Ecto neural progenitor cell (in vitro differentiated cells): ENCODE results near the gene AFF1.
"Not testable (repeated sequence)": the region's sequence is repeated elsewhere in the genome, so short reads cannot be mapped to it uniquely, and the experiment has no call there.

ENCODE experiments used
- DNase-seq: peaks from one replicate; pipeline ENCODE4 v3.0.0-alpha.2; 2018; ENCODE audit warnings: low spot score

AFF1 gene

DNA sequence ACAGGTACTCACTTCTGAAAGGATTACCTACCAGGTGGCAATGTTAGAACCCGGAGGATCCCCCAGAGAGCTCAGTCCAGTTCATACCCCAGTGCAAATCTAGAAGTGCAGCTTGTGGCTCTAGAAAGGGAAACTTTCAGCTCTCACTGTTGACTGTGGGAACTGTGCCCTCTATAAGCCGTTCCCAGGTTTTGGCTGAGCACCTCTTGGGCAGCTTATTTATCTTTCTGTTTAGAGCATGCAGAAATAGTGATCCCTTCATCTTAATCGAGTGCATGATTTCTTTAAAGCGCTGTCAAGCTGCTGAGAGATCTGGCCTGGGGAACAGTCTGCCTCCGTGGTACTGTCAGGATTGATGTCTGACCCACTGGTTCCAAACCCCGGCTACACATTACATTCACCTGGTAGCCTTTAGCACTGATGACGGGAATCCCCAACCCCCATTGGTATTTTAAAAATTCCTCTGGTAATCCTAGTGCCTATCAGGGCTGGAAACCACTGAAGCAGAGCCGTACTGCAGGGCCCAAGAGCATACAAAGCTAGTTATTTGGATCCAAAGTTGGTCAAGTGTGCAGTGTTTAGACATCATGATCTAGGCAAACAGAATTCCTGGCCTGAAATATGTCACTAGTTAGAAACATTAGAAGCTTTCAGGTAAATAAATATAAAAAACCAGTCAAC, 182.4 kb downstream of the AFF1 start:
- no peak for DNase-seq

DNA sequence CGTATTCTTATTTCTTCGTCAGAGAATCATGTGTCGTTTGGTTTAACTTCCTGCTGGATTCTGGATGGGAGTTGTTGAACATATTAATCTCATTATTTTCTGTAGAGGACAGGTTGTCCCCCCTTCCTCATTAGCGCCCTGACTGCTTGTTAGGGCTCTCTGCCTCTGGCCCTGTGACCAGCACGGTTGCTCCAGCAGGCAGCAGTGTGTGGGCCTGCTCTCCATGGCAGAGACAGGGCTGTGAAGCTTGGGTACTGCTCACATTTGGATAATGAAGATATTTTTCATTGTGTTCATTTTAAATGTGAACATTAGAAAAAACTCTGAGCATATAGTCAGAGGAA, 182.9 kb downstream of the AFF1 start:
- DNase-seq, result no peak

DNA sequence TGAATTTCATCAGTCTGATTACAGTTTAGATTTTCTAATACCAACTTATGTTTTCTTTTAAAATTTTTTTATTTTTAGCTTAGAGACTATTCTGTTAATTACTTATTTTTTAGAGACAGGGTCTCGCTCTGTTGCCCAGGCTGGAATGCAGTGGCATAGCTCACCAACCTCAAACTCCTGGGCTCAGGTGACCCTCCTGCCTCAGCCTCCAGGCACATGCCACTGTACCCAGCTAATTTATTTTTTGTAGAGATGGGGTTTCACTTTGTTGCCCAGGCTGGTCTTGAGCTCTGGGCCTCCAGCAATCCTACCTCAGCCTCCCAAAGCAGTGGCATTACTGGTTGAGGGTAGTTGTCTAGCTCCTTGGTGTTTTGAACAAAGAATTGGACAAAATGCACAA, 183.6 kb downstream of the AFF1 start:
- DNase-seq, result no peak

DNA sequence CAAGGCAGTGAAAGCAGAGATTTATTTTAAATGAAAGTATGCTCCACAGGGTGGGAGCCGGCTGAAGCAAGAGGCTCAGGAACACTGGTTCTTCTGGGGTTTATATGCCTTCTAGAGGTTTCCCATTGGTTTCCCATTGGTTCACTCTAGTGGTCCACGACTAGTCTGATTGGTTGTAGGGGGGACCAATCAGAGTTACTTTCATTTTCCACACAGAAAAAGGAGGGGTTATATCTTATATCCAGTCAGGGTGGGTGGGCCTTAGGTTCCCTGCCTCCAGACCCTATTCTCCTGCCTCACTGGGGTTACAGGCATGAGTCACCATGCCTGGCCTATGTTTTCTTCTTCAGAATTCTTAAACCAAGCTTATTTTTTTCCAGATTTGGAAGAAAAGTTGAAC, 184.0 kb downstream of the AFF1 start:
- DNase-seq, result no peak

DNA sequence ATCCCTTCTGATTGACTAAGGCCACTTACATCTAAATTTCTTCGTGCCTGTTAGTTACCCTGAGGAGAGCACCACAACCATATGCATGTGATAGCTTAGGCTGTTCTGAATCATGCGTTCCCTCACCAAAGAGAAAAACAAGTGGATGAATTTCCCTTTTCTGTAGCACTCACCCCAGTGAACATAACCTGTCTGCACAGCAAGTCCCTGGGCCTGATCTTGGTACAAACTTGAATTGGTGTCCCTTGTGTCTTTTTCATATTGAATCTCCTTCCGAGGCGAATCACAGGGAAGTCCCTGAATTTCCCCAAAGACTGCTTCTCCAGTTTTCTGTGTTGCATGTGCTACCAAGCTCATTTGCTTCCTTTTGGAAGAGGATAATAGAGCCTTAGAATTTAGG, 185.2 kb downstream of the AFF1 start:
- no peak for DNase-seq

DNA sequence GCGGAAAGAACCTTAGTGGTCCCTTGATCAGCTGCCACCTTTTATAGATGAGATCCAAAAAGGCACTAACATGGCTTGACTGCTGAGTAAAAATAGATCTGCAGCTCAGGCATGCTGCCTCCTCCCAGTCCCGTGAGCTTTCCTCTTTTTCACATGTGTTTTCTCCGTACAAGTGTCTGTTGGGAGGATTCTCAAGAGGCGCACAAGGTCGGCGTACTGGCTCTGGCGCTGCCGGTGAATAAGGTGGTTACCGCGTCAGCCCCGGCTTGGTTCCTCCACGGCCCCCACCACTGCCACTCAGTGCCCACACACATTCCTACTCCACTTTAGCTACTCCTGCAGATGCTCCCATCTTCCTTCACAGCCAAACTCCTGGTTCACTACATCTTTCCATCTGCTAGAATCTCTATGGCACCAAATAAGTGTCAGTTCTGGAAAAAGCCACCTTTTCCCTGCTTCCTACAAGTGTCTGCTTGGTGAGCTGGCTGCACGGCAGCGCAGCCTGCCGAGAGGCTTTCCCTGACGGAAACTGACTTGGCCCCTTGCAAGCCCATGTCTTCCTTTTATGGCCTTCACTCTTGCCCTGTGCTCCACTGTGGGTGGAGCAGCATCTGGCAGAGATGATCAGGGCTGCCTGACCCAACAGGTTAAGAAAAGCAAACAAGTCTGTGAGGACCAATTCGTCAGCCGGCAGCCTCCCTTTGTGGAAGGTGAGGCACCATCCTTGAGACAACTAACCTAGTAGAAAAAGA, 185.8 kb downstream of the AFF1 start:
- no peak for DNase-seq

DNA sequence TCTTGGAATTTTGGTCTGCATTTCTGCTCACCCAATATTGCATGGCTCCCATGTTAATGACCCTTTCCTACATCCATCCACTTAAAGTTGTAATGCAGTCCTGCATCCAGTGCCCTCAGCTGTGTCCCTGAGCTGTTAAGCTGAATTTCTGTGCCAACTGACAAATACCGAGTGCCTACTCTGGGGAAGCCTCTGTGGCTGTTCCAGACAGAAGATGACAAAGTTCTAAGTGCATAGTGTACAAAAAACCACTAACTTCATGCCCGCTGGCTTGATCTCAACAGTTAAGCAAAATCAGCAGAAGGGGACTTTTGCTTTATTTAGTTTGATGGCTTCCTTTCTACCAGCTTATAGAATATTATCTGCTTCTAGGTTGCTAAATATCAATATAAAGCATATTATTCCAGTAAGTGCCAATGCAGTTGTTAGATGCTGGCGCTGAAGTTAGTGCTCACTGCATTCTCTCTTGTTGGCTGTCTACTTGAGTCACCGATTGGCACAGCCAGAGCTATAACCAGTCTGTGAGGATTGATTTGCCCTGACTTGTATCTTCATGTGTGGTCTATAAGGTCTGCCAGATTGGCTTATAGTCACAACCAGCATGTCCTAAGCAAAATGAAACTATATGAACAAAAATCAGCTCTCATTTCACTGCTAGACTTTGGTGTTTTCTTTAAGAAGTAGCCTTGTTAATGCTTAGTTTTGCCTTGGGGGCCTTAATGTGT, 186.7 kb downstream of the AFF1 start:
- no peak for DNase-seq

DNA sequence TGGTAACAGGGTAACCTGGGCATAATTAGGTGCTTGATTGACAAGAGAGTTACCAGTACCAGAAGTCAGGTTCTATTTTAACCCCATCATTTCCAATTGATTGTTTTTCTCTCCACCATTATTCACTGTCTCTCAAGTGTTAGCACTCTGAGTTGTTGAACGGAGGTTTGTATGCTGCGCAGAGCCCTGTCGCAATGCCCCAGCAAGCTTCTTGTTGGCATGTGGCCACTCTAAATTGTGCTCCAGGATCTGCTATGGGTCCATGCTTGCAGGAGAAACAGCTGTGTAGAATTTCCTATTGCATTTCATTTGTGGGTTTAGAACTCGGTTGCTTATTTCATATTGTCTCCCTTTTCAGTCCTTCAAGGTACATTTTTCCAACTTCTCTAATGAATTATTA, 187.4 kb downstream of the AFF1 start:
- no peak for DNase-seq

DNA sequence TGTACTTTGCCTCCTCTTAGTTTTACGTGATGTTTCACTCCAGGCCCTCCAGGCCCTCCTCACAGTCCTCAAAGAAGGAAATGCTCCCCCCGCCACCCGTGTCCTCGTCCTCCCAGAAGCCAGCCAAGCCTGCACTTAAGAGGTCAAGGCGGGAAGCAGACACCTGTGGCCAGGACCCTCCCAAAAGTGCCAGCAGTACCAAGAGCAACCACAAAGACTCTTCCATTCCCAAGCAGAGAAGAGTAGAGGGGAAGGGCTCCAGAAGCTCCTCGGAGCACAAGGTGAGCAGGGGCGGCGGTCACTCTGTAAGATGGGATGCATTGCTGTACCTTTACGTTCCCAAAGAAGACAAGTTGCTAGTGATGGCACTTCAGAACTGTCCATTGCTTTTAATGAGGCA, 191.2 kb downstream of the AFF1 start:
- DNase-seq, result no peak

DNA sequence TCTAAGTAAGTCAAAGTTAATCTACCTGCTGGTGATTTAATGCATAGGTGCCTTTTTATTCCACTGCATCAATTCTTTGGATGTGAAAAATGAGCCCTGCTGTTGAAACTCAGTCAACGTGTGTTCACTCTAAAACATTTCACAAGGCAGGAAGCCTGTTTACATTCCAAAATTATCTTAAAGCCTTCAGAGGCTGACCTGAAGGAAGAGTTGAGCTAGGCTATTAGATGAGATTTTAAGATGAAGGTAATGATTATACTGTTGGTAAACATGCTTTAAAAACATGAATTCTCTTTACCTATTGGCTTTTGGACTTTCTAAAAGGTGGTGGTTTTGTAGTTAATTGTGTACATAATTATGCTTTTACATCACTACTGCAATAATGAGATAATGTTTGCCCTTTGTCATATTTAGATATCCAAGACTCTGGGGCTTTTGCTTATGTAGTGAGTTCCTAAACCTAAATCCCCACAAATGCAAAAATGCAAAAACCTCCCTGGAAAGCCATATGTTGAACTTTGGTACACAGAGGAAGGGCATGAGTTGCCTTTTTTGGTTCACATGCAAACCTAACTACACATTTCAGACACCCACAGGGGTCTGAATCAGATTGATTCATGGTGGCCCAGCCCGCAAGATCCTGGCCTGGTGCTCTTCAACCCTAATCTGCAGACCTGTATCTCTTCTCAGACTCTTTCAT, 193.3 kb downstream of the AFF1 start:
- no peak for DNase-seq

DNA sequence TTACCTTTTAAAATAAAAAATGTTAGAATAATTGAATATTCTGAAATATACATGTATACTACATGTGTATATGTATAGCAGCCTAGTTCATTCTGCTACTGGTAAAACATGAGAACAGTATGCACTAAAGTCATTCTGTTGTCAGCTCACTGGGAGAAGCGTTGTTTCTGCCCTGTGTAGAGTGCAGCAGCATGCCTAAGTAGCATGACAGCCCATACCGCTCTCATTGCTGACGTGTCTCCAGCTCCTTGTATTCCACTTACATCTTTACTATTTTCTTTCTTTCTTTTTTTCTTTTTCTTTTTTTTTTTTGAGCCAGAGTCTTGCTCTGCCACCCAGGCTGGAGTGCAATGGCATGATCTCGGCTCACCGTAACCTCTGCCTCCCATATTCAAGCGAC, 194.9 kb downstream of the AFF1 start:
- DNase-seq, result no peak

DNA sequence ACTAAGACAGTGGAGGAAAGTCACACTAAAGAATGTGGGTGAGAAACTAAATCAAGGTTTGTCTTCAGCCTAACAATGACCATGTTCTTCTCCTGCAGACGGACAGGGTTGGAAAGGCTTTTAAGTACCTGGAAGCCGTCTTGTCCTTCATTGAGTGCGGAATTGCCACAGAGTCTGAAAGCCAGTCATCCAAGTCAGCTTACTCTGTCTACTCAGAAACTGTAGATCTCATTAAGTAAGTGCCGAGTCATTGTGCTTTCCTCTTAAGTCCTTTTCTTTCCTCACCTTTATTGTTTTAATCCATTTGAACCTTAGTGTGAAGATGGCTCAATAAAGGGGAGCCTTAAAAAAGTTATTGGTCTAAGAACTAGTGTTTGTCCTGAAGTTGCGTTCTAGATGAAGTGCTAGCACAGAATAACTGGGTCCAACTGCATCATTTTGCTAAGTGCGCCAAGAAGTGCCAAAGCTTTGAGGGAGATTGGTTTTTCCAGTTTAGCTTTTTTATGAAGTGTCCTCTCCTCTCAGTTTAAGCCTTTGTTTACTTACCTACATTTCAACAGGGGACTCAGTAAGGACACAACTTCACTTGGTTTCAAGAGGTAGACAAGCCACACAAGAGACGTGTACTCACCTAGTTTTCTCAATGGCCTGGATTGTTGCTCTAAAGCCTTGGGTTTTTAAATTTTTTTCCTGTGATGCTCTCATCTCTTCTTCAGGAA, 196.3 kb downstream of the AFF1 start:
- no peak for DNase-seq

DNA sequence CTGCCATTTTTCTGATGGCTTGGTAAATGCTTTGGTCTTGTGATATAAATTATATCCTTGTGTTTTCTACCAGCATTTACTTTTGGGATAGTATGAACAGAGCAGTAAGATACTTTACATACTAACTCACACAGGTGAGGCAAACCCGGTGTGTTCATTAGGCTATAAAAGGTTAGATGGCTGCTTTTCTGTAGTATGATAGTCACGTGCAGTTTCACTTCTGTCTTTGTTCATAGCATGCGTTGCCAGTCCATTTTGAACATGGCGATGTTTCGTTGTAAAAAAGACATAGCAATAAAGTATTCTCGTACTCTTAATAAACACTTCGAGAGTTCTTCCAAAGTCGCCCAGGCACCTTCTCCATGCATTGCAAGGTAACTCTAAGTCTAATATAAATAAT, 197.2 kb downstream of the AFF1 start:
- DNase-seq, result no peak

DNA sequence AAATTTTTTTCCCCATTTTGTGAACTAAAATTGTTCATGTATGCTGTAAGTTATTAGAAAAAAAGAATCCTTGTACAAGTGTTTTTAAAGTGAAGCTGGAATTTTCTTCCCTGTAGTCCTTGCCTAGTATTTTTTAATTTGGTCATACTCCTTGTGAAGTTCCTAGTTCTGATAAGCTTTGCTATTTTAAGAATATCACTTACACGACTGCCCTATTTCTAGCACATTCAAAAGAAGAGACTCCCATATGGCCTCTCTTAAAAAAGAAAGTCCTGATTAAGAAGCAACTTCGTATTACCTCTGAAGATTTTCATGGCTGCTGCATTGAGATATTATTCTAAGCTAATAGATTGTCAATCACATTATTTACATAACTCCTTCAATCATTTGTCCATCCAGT, 198.4 kb downstream of the AFF1 start:
- DNase-seq, result no peak

DNA sequence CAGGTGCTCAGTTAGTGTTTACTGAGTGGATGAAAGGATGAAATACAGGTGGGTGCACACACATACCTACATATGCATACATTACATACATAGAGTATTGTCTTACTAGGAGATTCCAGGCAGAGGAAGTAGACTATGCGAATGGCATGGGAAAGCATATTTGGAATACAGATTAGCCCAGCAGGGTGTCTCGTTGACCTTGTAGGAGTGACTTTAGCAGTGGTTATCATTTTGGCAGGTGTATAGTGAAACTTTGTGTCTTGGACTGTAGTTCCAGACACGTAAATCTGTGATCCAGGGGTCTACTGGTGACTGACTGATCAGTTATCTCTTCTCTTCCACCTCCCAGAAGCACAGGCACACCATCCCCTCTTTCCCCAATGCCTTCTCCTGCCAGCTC, 199.3 kb downstream of the AFF1 start:
- DNase-seq, result no peak

DNA sequence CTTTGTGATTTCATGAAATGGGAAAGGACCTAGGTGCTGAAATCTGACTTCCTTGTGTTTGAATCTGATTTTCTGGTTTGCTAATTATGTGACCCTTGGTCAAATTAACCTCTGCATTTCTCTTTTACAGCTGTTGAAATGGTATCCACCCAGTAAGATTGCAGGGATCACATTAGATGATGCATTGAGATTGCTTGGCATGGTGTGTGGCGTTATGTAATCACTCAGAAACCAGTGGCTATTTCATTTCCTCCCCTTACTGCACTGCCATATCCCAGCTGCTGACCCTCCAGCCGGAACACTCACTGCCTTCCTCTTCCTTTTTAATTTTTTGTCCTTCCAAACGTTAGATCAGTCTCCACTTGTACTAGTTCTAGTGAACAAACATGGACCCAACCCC, 206.6 kb downstream of the AFF1 start:
- no peak for DNase-seq

DNA sequence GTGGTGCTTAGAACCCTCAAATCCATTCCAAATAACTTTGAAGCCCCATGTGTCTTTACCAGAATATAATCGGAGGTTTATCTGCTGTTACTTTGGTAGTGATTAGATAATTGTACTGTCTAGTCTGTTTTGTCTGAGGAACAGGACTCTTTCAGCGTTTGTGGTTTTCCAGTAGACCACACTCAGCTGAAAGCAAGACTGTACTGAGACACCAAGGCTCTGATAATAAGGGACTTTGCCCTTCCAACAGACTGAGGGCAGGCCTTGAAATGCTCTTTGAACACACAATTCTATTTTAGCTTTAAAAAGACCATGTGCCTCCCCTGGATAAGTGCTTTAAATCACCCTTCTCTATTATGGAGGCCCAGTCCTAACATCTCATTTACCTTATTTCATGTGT, 209.5 kb downstream of the AFF1 start:
- no peak for DNase-seq

DNA sequence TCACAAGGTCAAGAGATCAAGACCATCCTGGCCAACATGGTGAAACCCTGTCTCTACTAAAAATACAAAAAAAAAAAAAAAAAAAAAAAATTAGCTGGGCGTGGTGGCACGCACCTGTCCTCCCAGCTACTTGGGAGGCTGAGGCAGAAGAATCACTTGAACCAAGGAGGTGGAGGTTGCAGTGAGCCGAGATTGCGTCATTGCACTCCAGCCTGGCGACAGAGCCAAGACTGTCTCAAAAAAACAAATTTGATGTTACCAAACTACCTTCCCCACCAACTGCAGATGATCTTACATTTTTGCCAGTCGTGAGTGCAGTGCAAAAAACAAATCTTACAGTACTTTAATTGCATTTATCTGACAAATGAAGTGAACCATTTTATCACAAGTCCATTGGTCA, 211.1 kb downstream of the AFF1 start:
- DNase-seq, result not testable (repeated sequence)

DNA sequence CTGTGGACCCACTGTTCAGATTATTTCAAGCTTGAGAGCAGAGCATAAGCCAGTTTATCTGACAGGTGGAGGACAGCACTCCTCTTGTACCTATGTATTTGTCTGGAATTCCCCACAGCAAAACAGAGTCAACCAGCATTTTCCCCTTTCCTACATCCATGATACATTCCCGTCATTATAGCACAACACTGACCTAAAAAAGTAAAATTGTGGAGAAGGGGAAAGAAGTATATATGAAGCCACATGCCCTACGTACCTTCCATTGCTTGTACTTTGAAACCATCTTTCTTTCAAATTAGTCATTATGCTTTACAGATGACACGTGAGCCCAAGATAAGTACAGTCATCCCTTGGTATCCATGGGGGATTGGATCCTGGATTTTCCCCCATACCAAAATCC, 212.3 kb downstream of the AFF1 start:
- no peak for DNase-seq

DNA sequence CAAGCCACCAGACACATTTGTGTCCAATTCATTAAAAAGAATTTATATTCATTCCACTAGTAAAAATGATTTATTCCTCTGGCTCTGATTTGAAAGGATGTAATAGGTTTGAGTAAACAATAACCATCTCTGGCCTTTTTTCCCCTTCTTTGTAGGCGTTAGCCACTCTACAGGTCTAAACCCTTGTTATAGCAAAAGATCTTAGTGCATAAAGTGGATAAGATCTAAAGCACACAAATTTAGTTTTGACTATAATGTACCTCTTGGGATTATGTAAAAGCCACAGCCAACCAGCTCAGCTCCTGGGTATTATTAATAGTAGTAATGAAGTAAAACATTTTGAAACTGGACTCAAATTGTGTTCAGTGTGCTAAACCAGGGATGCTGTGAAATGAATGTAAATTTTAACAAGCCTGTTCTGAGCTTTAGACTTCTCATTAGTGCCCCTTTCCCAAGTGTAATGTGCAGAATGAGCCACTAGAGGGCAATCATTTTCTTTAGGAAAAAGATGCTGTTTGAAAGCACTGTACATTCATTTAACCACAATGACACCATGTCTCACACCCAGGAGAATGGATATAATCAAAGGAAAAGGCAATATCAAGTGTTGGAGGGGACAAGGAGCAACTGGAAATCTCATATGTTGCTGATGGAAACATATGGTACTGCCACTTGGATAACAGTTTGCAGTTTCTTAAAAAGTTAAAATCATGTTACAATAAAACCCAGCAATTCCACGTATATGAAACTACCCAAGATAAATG, 215.9 kb downstream of the AFF1 start:
- DNase-seq, result no peak

DNA sequence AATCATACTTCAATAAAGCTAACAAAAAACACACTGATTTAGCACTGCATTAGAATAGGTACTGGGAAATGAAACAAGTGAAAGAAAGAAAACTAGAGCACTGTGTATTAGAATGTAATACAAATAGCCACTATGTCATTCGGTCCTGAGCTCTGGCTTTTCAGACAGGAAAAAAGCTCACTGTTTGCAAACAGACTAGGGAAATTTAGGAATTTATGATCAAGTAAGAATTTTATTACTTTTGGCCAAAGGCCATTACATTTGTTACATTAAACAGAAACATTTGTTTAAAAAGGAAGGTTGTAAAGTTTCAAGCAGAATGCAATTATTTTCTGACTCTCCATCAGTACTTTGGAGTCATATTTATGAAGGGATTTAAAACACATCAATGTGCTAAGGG, 216.9 kb downstream of the AFF1 start:
- DNase-seq, result no peak
